B cell (primary cell): ENCODE data around the gene FJX1. TPM values are rescaled to one million over a fixed set of nuclear protein-coding genes. Genes with fewer than 3 reads are reported as not detected.

Source experiments
- ATAC-seq: fragments of 200-7000 bp; cut with Tn5 transposase; one replicate; pipeline ENCODE4 v1.10.0; 2021; ENCODE audit warnings: low read depth, mild to moderate bottlenecking, moderate number of reproducible peaks, moderate library complexity
- CTCF ChIA-PET: fragments of 350-600 bp; sonication (Branson Sonifier 250); formaldehyde crosslinking; loops from one replicate; lab custom pipeline; 2021; ENCODE audit warnings: antibody characterized with exemption, inconsistent platforms; lab: Charles Lee
- POLR2A ChIA-PET: fragments of 350-600 bp; sonication (Branson Sonifier 250); formaldehyde crosslinking; loops from one replicate; lab custom pipeline; 2021; ENCODE audit warnings: antibody characterized with exemption; lab: Charles Lee
- DNase-seq: peaks from one replicate; pipeline ENCODE4 v3.0.0; 2013
- H2AFZ ChIP-seq: 2 replicates; pipeline ENCODE4 v1.6.1; 2012; ENCODE audit warnings: mild to moderate bottlenecking, low read depth, low read length; ENCODE audit not compliant: insufficient read depth, poor library complexity, severe bottlenecking
- H3K27ac ChIP-seq, 2 donors: 1 replicate in 1 of 2; 2 replicates in 1 of 2; pipeline ENCODE4 v1.5.1; 2012 to 2013; ENCODE audit warnings: low read length in 2 of 2, mild to moderate bottlenecking in 2 of 2, moderate library complexity in 1 of 2
- H3K27me3 ChIP-seq, 4 experiments: fragments of 200-600 bp in 1 of 4; sonication (generic) in 1 of 4; replicated peaks in 1 of 4; 1 replicate in 2 of 4; 2 replicates in 2 of 4; pipeline versions ENCODE4 v1.6.1 to v1.7.0; 2013 to 2016; ENCODE audit warnings: low read length in 3 of 4, mild to moderate bottlenecking in 2 of 4, mixed read lengths in 1 of 4, moderate library complexity in 1 of 4; ENCODE audit not compliant: insufficient read depth in 4 of 4, control insufficient read depth in 3 of 4; ENCODE audit errors: control extremely low read depth in 1 of 4
- H3K36me3 ChIP-seq, 2 experiments: replicated peaks in 1 of 2; 1 replicate in 1 of 2; 2 replicates in 1 of 2; pipeline versions ENCODE4 v1.6.1 to v1.7.1; 2013; ENCODE audit warnings: low read length in 1 of 2; ENCODE audit not compliant: insufficient read depth in 2 of 2, control insufficient read depth in 1 of 2; ENCODE audit errors: control extremely low read depth in 1 of 2, extremely low read depth in 1 of 2
- H3K4me1 ChIP-seq, 2 donors: fragments of 200-600 bp in 1 of 2; sonication (generic) in 1 of 2; 1 replicate in 1 of 2; 2 replicates in 1 of 2; pipeline versions ENCODE4 v1.5.1 to v1.6.1; 2013 to 2017; ENCODE audit warnings: low read length in 2 of 2; ENCODE audit not compliant: control insufficient read depth in 2 of 2, insufficient read depth in 2 of 2
- H3K4me2 ChIP-seq: replicated peaks from 2 replicates; pipeline ENCODE3; 2012; ENCODE audit warnings: mild to moderate bottlenecking, low read depth, low read length; ENCODE audit not compliant: poor library complexity, severe bottlenecking
- H3K4me3 ChIP-seq, 5 experiments: fragments of 200-600 bp in 1 of 5; sonication (generic) in 1 of 5; 1 replicate in 3 of 5; 2 replicates in 2 of 5; pipeline versions ENCODE4 v1.5.1 to v1.7.0; 2011 to 2016; ENCODE audit warnings: low read length in 4 of 5, mild to moderate bottlenecking in 4 of 5, low read depth in 2 of 5, control low read depth in 1 of 5, moderate library complexity in 1 of 5; ENCODE audit not compliant: insufficient read depth in 1 of 5; ENCODE audit errors: control extremely low read depth in 1 of 5, extremely low read depth in 1 of 5
- H3K79me2 ChIP-seq: fragments of 200-600 bp; sonication (generic); one replicate; pipeline ENCODE4 v1.6.0; 2016; ENCODE audit warnings: low read length; ENCODE audit not compliant: control insufficient read depth, insufficient read depth
- H3K9ac ChIP-seq: fragments of 200-600 bp; sonication (generic); 2 replicates; pipeline ENCODE4 v1.6.1; 2017; ENCODE audit warnings: mild to moderate bottlenecking, low read length, moderate library complexity
- H3K9me3 ChIP-seq, 3 donors: one replicate each; pipeline versions ENCODE4 v1.6.1 to v1.7.1; 2013; ENCODE audit warnings: low read length in 2 of 3; ENCODE audit not compliant: control insufficient read depth in 2 of 3, insufficient read depth in 1 of 3; ENCODE audit errors: control extremely low read depth in 1 of 3
- H4K20me1 ChIP-seq: 2 replicates; pipeline ENCODE4 v1.6.0; 2012; ENCODE audit warnings: mild to moderate bottlenecking, low read length; ENCODE audit not compliant: insufficient read depth, control insufficient read depth, poor library complexity, severe bottlenecking
- H3K27ac Mint-ChIP-seq: one replicate; pipeline ENCODE4 v1.8.0; 2021; ENCODE audit warnings: mixed read lengths
- H3K27me3 Mint-ChIP-seq: one replicate; pipeline ENCODE4 v1.8.0; 2021; ENCODE audit warnings: mixed read lengths
- H3K4me1 Mint-ChIP-seq: one replicate; pipeline ENCODE4 v1.8.0; 2021; ENCODE audit warnings: mixed read lengths
- H3K4me3 Mint-ChIP-seq: one replicate; pipeline ENCODE4 v1.8.0; 2021; ENCODE audit warnings: mixed read lengths
- H3K9me3 Mint-ChIP-seq: one replicate; pipeline ENCODE4 v1.8.0; 2022; ENCODE audit warnings: mixed read lengths; ENCODE audit not compliant: insufficient read depth
- CTCF ChIP-seq: fragments of 200-600 bp; IDR thresholded peaks from one replicate; pipeline ENCODE4 v1.8.0; 2022; ENCODE audit warnings: antibody characterized with exemption, mild to moderate bottlenecking
- EZH2 ChIP-seq: IDR thresholded peaks from 2 replicates; pipeline ENCODE4 v1.6.1; 2012; ENCODE audit warnings: borderline replicate concordance, low read depth, mild to moderate bottlenecking, moderate library complexity, low read length; ENCODE audit not compliant: insufficient read depth, poor library complexity, severe bottlenecking
- WGBS: methylation state at CpG from one replicate; pipeline ENCODE4 v1.1.5; 2013; ENCODE audit warnings: missing lambda C conversion rate; ENCODE audit not compliant: insufficient coverage; 5-methylcytosine and 5-hydroxymethylcytosine counted together
- intact Hi-C: fragments of 100-400 bp; cut with micrococcal nuclease; formaldehyde crosslinking; loops from one replicate; pipeline ENCODE4 v1.10.0; 2022
- polyA minus RNA-seq: library from RNA; depleted of rRNA, polyadenylated mRNA; stranded (reverse); fragments of >200 nt; gene quantifications from 2 replicates; pipeline ENCODE4 v1.2.3, GENCODE V29; 2012
- polyA plus RNA-seq: library from polyadenylated mRNA; depleted of rRNA; stranded (reverse); fragments of >200 nt; gene quantifications from 2 replicates; pipeline ENCODE4 v1.2.3, GENCODE V29; 2012
- total RNA-seq, 2 donors: library from RNA; stranded (reverse); fragments of 120-200 nt in 1 of 2; gene quantifications; 1 replicate in 1 of 2; 2 replicates in 1 of 2; pipeline versions ENCODE4 v1.2.3 to v1.2.4, GENCODE V29; 2013 to 2022

The FJX1 gene
- total RNA-seq = 0.36 TPM in 1 of 2 replicates, not detected in the other
- 0.28 TPM for total RNA-seq (2013)
- polyA plus RNA-seq = 0.03 TPM in 1 of 2 replicates, not detected in the other
- polyA minus RNA-seq = 0.57 TPM in 1 of 2 replicates, not detected in the other

DNA sequence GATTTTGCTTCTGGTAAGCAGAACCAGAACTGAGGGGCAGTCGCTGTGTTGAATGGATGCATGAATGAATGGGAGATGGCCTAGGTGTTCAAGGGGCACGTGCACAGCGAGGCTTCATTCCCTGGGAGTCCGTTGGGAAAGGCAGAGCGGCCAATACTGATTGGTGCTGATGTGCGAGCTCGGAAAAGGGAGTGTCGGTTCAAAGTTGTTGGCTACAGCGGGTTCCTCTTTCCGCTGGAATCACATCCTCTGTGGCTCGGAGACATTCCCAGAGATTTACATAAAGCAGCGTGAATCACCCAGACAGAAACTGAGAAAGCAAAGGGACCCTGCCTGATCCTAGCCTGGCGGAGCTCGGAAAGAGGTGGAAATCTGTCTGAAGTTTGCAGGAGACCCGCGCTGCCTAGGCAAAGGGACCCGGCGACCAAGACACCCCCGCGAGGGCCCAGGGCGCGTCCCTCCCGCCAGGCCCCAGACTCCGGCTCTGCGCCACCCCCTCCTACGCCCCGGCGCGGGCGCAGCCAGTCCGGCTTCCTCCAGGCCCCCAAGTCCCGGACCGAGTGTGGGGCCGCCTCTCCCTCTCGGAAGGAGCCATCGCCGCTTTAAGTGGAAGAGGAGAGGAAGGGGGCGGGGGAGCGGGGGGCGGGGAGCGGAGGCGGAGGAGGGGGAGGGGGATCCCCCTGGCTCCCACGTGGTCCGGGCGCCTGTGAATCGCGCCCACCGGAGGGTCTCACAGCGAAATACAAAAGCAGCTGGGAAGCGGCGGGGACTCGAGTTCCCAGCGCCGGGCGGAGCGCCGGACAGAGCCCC is at the start of gene FJX1:
FJX1 (plus strand) TSS at position 774 of the 810 bp plus-strand sequence. CDS start 177 bp downstream, outside the sequence.
- H3K4me3 ChIP-seq = peak within 1 kb of the TSS; percentile 7 to 55 (median 42)
- ChIA-PET POLR2A (no interaction called here), CTCF (interaction anchor here (0.9 to 2.2 kb wide), 5 partner anchors 27 to 859 kb away, joined by 3 to 20 read pairs (median 3); no protein-coding TSS in a partner anchor)
- no peaks in the 10 kb centered on the region for H4K20me1 ChIP-seq
- no peaks in the 10 kb centered on the region for H3K36me3 ChIP-seq
- Mint-ChIP-seq H3K27me3 (peaks cover 44% of the 10 kb centered on the region), H3K4me1 (peaks cover 16% of the 10 kb centered on the region), H3K4me3 (peak within 1 kb of the TSS; percentile 83), H3K9me3 (no peaks in the 10 kb centered on the region), H3K27ac (no peak within 1 kb of the TSS)
- H3K9ac ChIP-seq = peak within 1 kb of the TSS; percentile 55
- peaks cover 0 to 1% (median 0%) of the 10 kb centered on the region in 3 donors for H3K9me3 ChIP-seq
- H3K27ac ChIP-seq = no peak within 1 kb of the TSS
- H2AFZ ChIP-seq = peak within 1 kb of the TSS; percentile 66
- DNase-seq (peak; percentile 29), ATAC-seq (peak; percentile 38)
- H3K4me1 ChIP-seq = peaks cover 17 to 21% of the 10 kb centered on the region in 2 donors
- 7% methylated on average over 31 of the region's 57 CpGs for WGBS
- intact Hi-C loops = loop anchor here (5.0 kb wide), 3 partner anchors 44 to 874 kb away; partner anchors contain the start of gene TRIM44
- peak within 1 kb of the TSS; percentile 89 for H3K4me2 ChIP-seq
- TF ChIP-seq CTCF = no peak
- TF ChIP-seq EZH2 = no peak
- peaks cover 0 to 52% (median 32%) of the 10 kb centered on the region in 4 experiments for H3K27me3 ChIP-seq
- no peaks in the 10 kb centered on the region for H3K79me2 ChIP-seq

DNA sequence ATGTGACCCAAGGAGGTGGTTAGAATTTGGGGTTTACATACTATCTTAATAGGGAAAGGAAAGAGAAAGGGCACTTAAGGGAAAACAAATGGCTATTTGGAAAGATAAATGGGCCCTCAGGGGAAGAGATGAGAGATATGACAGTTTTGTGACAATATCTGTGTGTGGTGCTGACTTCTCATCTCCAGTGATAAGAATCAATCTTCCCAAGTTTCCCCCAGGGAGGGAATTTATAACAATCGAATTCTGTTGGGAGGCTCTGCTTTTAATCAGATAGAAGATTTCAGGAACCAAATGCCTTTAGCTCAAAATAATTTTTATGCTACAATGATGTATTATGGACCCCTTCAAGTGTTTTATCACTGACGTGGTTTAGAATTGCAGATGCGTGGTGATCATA is 46.6 kb upstream of the FJX1 start:
- H4K20me1 ChIP-seq = no peaks in the 10 kb centered on the region
- no peaks in the 10 kb centered on the region for H3K4me1 ChIP-seq
- no CpG with 5 or more reads among the region's 3 CpGs for WGBS
- H3K27ac ChIP-seq = no peak overlapping the region
- H3K27me3 ChIP-seq = peaks cover 0 to 6% (median 2%) of the 10 kb centered on the region in 4 experiments
- DNase-seq (no peak), ATAC-seq (no peak)
- H3K27ac Mint-ChIP-seq = no peak overlapping the region
- H3K36me3 ChIP-seq = no peaks in the 10 kb centered on the region
- intact Hi-C loops = no loop called here
- H3K4me3 Mint-ChIP-seq = no peak overlapping the region
- H3K9me3 Mint-ChIP-seq = peaks cover 10% of the 10 kb centered on the region
- no peak overlapping the region for H2AFZ ChIP-seq
- CTCF ChIA-PET = no interaction called here
- peaks cover 0 to 4% (median 1%) of the 10 kb centered on the region in 3 donors for H3K9me3 ChIP-seq
- no peak overlapping the region for H3K4me2 ChIP-seq
- no peak overlapping the region for H3K9ac ChIP-seq
- no peak for TF ChIP-seq EZH2
- TF ChIP-seq CTCF = no peak
- H3K4me1 Mint-ChIP-seq = no peaks in the 10 kb centered on the region
- no peak overlapping the region for H3K4me3 ChIP-seq
- H3K79me2 ChIP-seq = no peaks in the 10 kb centered on the region
- H3K27me3 Mint-ChIP-seq = peaks cover 17% of the 10 kb centered on the region
- POLR2A ChIA-PET = no interaction called here
